Lower leg skin (tissue), 4 donors: ENCODE measurements around the gene STK24. TPM values are rescaled to one million over a fixed set of nuclear protein-coding genes. Genes with fewer than 3 reads are reported as not detected.
"Not testable (repeated sequence)": the region's sequence is repeated elsewhere in the genome, so short reads cannot be mapped to it uniquely, and the experiment has no call there.

Source experiments
- DNase-seq, 2 donors: peaks; one replicate each; pipeline ENCODE4 v3.0.0-alpha.2; 2019; ENCODE audit warnings: low spot score in 2 of 2
- H3K4me3 ChIP-seq: fragments of 200-600 bp; sonication (generic); 2 replicates; pipeline ENCODE4 v1.5.1; 2017; ENCODE audit warnings: mild to moderate bottlenecking, low read depth; ENCODE audit not compliant: poor library complexity, severe bottlenecking
- CTCF ChIP-seq, 3 donors: fragments of 450-650 bp; IDR thresholded peaks; one replicate each; pipeline ENCODE4 v1.5.1; 2016; ENCODE audit warnings: antibody characterized with exemption in 3 of 3, mild to moderate bottlenecking in 3 of 3, moderate library complexity in 2 of 3
- POLR2A ChIP-seq, 2 donors: fragments of 450-650 bp; IDR thresholded peaks; one replicate each; pipeline ENCODE4 v1.6.1; 2016 to 2017; ENCODE audit warnings: antibody characterized with exemption in 2 of 2, mild to moderate bottlenecking in 1 of 2, moderate library complexity in 1 of 2
- WGBS, 2 donors: methylation state at CpG; one replicate each; pipeline ENCODE4 v1.1.5; 2018; 5-methylcytosine and 5-hydroxymethylcytosine counted together
- intact Hi-C: fragments of 100-400 bp; cut with DNase I; formaldehyde crosslinking; loops from one replicate; pipeline ENCODE4 v1.15.0; 2023; ENCODE audit warnings: low total_unique reads
- total RNA-seq, 4 donors: library from RNA; depleted of rRNA; stranded (reverse); fragments of >200 nt; gene quantifications; one replicate each; pipeline ENCODE4 v1.1.0, GENCODE V29; 2016

STK24 gene
- total RNA-seq, 4 donors from 2014 or later = 212 to 281 (median 266) TPM

GRCh38 chr13:98595134-98595533, 18.2 kb upstream of the STK24 start:
- DNase-seq = no peak
- TF ChIP-seq CTCF (IDR thresholded peaks at IDR 0.05) = no peak
- TF ChIP-seq POLR2A (IDR thresholded peaks at IDR 0.05) = no peak
- 83 to 94% methylated on average over 3 of the region's 3 CpGs for WGBS, 2 donors
- intact Hi-C loops = no loop called here
- H3K4me3 ChIP-seq = no peak overlapping the region

GRCh38 chr13:98592362-98592732, 15.4 kb upstream of the STK24 start:
- DNase-seq = no peak
- 70 to 83% methylated on average over 5 of the region's 5 CpGs for WGBS, 2 donors
- intact Hi-C loops = no loop called here
- TF ChIP-seq POLR2A (IDR thresholded peaks at IDR 0.05) = no peak
- TF ChIP-seq CTCF (IDR thresholded peaks at IDR 0.05) = no peak
- no peak overlapping the region for H3K4me3 ChIP-seq

- TF ChIP-seq POLR2A (IDR thresholded peaks at IDR 0.05) (no peak), CTCF (IDR thresholded peaks at IDR 0.05) (no peak)
- no peak for DNase-seq
- intact Hi-C loops = no loop called here
- no peak overlapping the region for H3K4me3 ChIP-seq
- 63 to 84% methylated on average over 2 of the region's 2 CpGs for WGBS, 2 donors
Measured at GRCh38 chr13:98591721-98592361, 14.9 kb upstream of the STK24 start.

- H3K4me3 ChIP-seq, DNase-seq, intact Hi-C loops: not testable (repeated sequence)
- 95 to 97% methylated on average over 6 of the region's 6 CpGs for WGBS, 2 donors
Measured at GRCh38 chr13:98590471-98590870, 13.6 kb upstream of the STK24 start.

GRCh38 chr13:98589516-98589915, 12.6 kb upstream of the STK24 start:
- intact Hi-C loops, DNase-seq, H3K4me3 ChIP-seq: not testable (repeated sequence)
- 92 to 97% methylated on average over 12 of the region's 12 CpGs for WGBS, 2 donors

- no peak for DNase-seq
- TF ChIP-seq CTCF (IDR thresholded peaks at IDR 0.05) (no peak), POLR2A (IDR thresholded peaks at IDR 0.05) (no peak)
- no peak overlapping the region for H3K4me3 ChIP-seq
- intact Hi-C loops = no loop called here
- 74 to 77% methylated on average over 4 of the region's 4 CpGs for WGBS, 2 donors
Measured at GRCh38 chr13:98586400-98587345, 9.8 kb upstream of the STK24 start.
